GM12872 (cell line): ENCODE data around the gene FASLG.

Experiments used
- CTCF ChIP-seq: IDR thresholded peaks from 3 replicates; pipeline ENCODE4 v1.5.1; 2011; ENCODE audit warnings: low read depth, mild to moderate bottlenecking, low read length, moderate library complexity; ENCODE audit not compliant: insufficient read depth

FASLG gene

GRCh38 chr1:172671591-172671990 is 12.7 kb downstream of the FASLG start:
- TF ChIP-seq CTCF = no peak

GRCh38 chr1:172672720-172673119 is 13.8 kb downstream of the FASLG start:
- no peak for TF ChIP-seq CTCF

GRCh38 chr1:172673761-172674160 is 14.9 kb downstream of the FASLG start:
- TF ChIP-seq CTCF = no peak

- TF ChIP-seq CTCF = no peak
Observed at GRCh38 chr1:172674831-172675613, 16.1 kb downstream of the FASLG start.

GRCh38 chr1:172679000-172679772 is 20.3 kb downstream of the FASLG start:
- TF ChIP-seq CTCF = no peak

- TF ChIP-seq CTCF = no peak
Observed at GRCh38 chr1:172680244-172680643, 21.3 kb downstream of the FASLG start.

- TF ChIP-seq CTCF = no peak
Observed at GRCh38 chr1:172680733-172681275, 21.9 kb downstream of the FASLG start.
